ENCODE measurements around the gene CFAP92.

Gene CFAP92

GRCh38 chr3:128975276-128975675 is 18.6 kb downstream of the CFAP92 start:
- DNase-seq = no peak

GRCh38 chr3:128973988-128974564 is 19.8 kb downstream of the CFAP92 start:
- peak; percentile 95 for DNase-seq

- DNase-seq = peak; percentile 78
Observed at GRCh38 chr3:128971421-128972100, 22.3 kb downstream of the CFAP92 start.

GRCh38 chr3:128970740-128971047 is 23.2 kb downstream of the CFAP92 start:
- peak; percentile 85 for DNase-seq

- peak; percentile 45 for DNase-seq
Observed at GRCh38 chr3:128969993-128970739, 23.7 kb downstream of the CFAP92 start.

- peak; percentile 49 for DNase-seq
Observed at GRCh38 chr3:128967748-128968355, 26.0 kb downstream of the CFAP92 start.

- DNase-seq = no peak
Observed at GRCh38 chr3:128965818-128966217, 28.1 kb downstream of the CFAP92 start.

- no peak for DNase-seq
Observed at GRCh38 chr3:128965280-128965679, 28.6 kb downstream of the CFAP92 start.

GRCh38 chr3:128956440-128956839 is 37.4 kb downstream of the CFAP92 start:
- no peak for DNase-seq

GRCh38 chr3:128950223-128950938 is 43.5 kb downstream of the CFAP92 start:
- no peak for DNase-seq

- no peak for DNase-seq
Observed at GRCh38 chr3:128949158-128949557, 44.7 kb downstream of the CFAP92 start.

GRCh38 chr3:128946411-128946810 is 47.5 kb downstream of the CFAP92 start:
- no peak for DNase-seq

GRCh38 chr3:128945878-128946175 is 48.0 kb downstream of the CFAP92 start:
- no peak for DNase-seq

GRCh38 chr3:128945041-128945877 is 48.6 kb downstream of the CFAP92 start:
- DNase-seq = no peak

GRCh38 chr3:128942161-128942952 is 51.5 kb downstream of the CFAP92 start:
- DNase-seq = no peak

GRCh38 chr3:128940252-128940651 is 53.6 kb downstream of the CFAP92 start:
- no peak for DNase-seq

GRCh38 chr3:128936341-128936740 is 57.5 kb downstream of the CFAP92 start:
- DNase-seq = no peak

- DNase-seq = no peak
Observed at GRCh38 chr3:128935922-128936321, 58.0 kb downstream of the CFAP92 start.

- no peak for DNase-seq
Observed at GRCh38 chr3:128933922-128934253, 60.0 kb downstream of the CFAP92 start.

GRCh38 chr3:128933213-128933921 is 60.5 kb downstream of the CFAP92 start:
- DNase-seq = no peak
